ENCODE measurements around the gene LPAR3.

The LPAR3 gene

DNA sequence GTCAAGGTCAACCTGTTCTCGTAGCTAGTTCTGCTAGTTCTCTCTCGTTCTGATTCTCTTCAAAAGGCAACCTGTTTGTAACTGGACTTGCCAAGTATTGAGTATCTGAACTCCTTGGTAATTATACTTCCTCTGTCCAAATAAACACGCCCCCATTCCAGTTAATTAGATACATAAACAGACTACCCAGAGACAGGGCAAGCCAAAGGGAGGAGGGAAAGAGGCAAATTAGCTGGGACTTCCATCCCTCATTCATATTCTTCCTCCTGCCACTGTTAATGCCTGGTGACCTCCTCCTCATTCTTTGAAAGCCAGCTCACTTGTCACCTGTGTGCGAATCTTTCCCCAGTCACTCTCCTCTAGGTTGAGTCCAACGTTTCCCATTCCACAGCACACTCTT is 62.9 kb downstream of the LPAR3 start:
- Histone ChIP-seq H3K18ac (ENCODE audit: low read length) (no peak overlapping the region), H3K36me3 (ENCODE audit: control insufficient read depth in 1 of 2, insufficient read depth in 2 of 2, low read length in 2 of 2) (no peaks in the 10 kb centered on the region), H3K4me1 (ENCODE audit: control insufficient read depth in 1 of 2, insufficient read depth in 2 of 2, low read length in 2 of 2) (no peaks in the 10 kb centered on the region), H3K79me1 (ENCODE audit: low read length) (no peaks in the 10 kb centered on the region), H2BK120ac (ENCODE audit: insufficient read depth, low read length, poor library complexity) (no peak overlapping the region), H2AK5ac (ENCODE audit: low read length) (no peak overlapping the region), H3K4ac (ENCODE audit: low read depth, low read length) (no peak overlapping the region), H3K27ac (ENCODE audit: low read depth, low read length) (no peak overlapping the region), H3K9ac (ENCODE audit: low read length) (no peak overlapping the region), H3K27me3 (ENCODE audit: insufficient read depth, low read length) (no peaks in the 10 kb centered on the region), H2BK5ac (ENCODE audit: low read depth, low read length, poor library complexity) (no peak overlapping the region), H4K12ac (ENCODE audit: low read depth, low read length) (no peak overlapping the region), H3K79me2 (ENCODE audit: control insufficient read depth, insufficient read depth, low read length, poor library complexity) (no peaks in the 10 kb centered on the region), H3K9me3 (ENCODE audit: insufficient read depth, low read depth, low read length) (no peaks in the 10 kb centered on the region), H3K4me3 (ENCODE audit: low read depth, low read length) (no peak overlapping the region), H2AFZ (ENCODE audit: insufficient read depth, low read length, poor library complexity) (no peak overlapping the region), H2BK12ac (ENCODE audit: low read length) (no peak overlapping the region), H3K4me2 (ENCODE audit: low read length) (no peak overlapping the region), H4K8ac (ENCODE audit: low read depth, low read length) (no peak overlapping the region), H3K14ac (ENCODE audit: low read length) (no peak overlapping the region), H4K91ac (ENCODE audit: low read depth, low read length) (no peak overlapping the region), H3K23ac (ENCODE audit: low read length) (no peak overlapping the region)
- no peak for DNase-seq
- WGBS (ENCODE audit: extremely low coverage, insufficient coverage, insufficient read length) = no CpG with 5 or more reads among the region's 5 CpGs

DNA sequence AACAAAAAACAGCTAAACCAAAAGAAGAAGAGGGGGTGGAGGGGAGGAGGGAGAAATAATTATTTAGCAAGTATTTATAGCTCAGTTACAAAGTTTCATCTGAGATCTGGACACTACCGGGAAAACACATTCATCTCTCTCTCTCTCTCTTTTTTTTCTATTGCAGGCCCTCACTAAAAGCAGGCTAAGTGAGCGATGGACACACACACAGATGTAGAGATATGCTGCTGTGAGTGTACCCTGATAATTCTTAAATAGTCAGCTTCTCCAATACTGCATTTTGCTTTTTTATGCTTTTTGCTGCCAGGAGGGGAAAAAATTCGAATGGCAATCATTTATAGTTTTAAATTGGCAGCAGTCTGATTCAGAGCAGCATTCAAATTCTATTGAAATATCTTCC is 65.0 kb downstream of the LPAR3 start:
- Histone ChIP-seq H3K18ac (ENCODE audit: low read length) (no peak overlapping the region), H3K4me2 (ENCODE audit: low read length) (no peak overlapping the region), H3K27me3 (ENCODE audit: insufficient read depth, low read length) (no peaks in the 10 kb centered on the region), H3K36me3 (ENCODE audit: control insufficient read depth in 1 of 2, insufficient read depth in 2 of 2, low read length in 2 of 2) (no peaks in the 10 kb centered on the region), H3K23ac (ENCODE audit: low read length) (no peak overlapping the region), H2AK5ac (ENCODE audit: low read length) (no peak overlapping the region), H2BK12ac (ENCODE audit: low read length) (no peak overlapping the region), H3K14ac (ENCODE audit: low read length) (no peak overlapping the region), H3K4me1 (ENCODE audit: control insufficient read depth in 1 of 2, insufficient read depth in 2 of 2, low read length in 2 of 2) (no peaks in the 10 kb centered on the region), H4K91ac (ENCODE audit: low read depth, low read length) (no peak overlapping the region), H3K9ac (ENCODE audit: low read length) (no peak overlapping the region), H3K79me2 (ENCODE audit: control insufficient read depth, insufficient read depth, low read length, poor library complexity) (no peaks in the 10 kb centered on the region), H2BK120ac (ENCODE audit: insufficient read depth, low read length, poor library complexity) (no peak overlapping the region), H2AFZ (ENCODE audit: insufficient read depth, low read length, poor library complexity) (no peak overlapping the region), H2BK5ac (ENCODE audit: low read depth, low read length, poor library complexity) (no peak overlapping the region), H4K8ac (ENCODE audit: low read depth, low read length) (no peak overlapping the region), H3K9me3 (ENCODE audit: insufficient read depth, low read depth, low read length) (no peaks in the 10 kb centered on the region), H4K12ac (ENCODE audit: low read depth, low read length) (no peak overlapping the region), H3K27ac (ENCODE audit: low read depth, low read length) (no peak overlapping the region), H3K4me3 (ENCODE audit: low read depth, low read length) (no peak overlapping the region), H3K4ac (ENCODE audit: low read depth, low read length) (no peak overlapping the region), H3K79me1 (ENCODE audit: low read length) (no peaks in the 10 kb centered on the region)
- no CpG with 5 or more reads among the region's 3 CpGs for WGBS (ENCODE audit: extremely low coverage, insufficient coverage, insufficient read length)
- no peak for DNase-seq

DNA sequence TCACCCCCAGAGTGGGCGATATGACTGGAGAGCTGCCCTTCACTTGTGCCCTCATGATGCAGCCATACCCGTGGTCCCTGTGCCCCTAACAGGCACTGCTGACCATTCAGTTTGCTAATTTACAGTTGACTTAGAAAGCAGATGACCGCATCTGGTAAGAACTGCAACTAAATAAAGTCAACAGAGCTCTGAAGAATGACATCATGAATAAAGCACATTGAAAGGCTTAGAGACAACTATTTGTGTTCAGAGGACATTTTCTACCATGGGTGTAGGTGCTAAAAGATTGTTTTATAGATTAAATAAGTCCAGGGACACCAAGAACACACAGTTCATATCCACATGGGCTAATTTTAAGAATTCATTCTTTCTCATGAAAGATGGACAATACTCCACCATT is 65.5 kb downstream of the LPAR3 start:
- H3K4ac ChIP-seq (ENCODE audit: low read depth, low read length) = no peak overlapping the region
- H3K4me1 ChIP-seq (ENCODE audit: control insufficient read depth in 1 of 2, insufficient read depth in 2 of 2, low read length in 2 of 2) = no peaks in the 10 kb centered on the region
- no peak overlapping the region for H2BK5ac ChIP-seq (ENCODE audit: low read depth, low read length, poor library complexity)
- no peak overlapping the region for H4K91ac ChIP-seq (ENCODE audit: low read depth, low read length)
- no peak overlapping the region for H3K9ac ChIP-seq (ENCODE audit: low read length)
- no peak overlapping the region for H2BK12ac ChIP-seq (ENCODE audit: low read length)
- no peaks in the 10 kb centered on the region for H3K9me3 ChIP-seq (ENCODE audit: insufficient read depth, low read depth, low read length)
- H3K14ac ChIP-seq (ENCODE audit: low read length) = no peak overlapping the region
- H3K18ac ChIP-seq (ENCODE audit: low read length) = no peak overlapping the region
- H3K27ac ChIP-seq (ENCODE audit: low read depth, low read length) = no peak overlapping the region
- no peak overlapping the region for H3K23ac ChIP-seq (ENCODE audit: low read length)
- H3K4me2 ChIP-seq (ENCODE audit: low read length) = no peak overlapping the region
- WGBS (ENCODE audit: extremely low coverage, insufficient coverage, insufficient read length) = no CpG with 5 or more reads among the region's 3 CpGs
- no peak for DNase-seq
- no peaks in the 10 kb centered on the region for H3K79me1 ChIP-seq (ENCODE audit: low read length)
- no peak overlapping the region for H2BK120ac ChIP-seq (ENCODE audit: insufficient read depth, low read length, poor library complexity)
- no peaks in the 10 kb centered on the region for H3K36me3 ChIP-seq (ENCODE audit: control insufficient read depth in 1 of 2, insufficient read depth in 2 of 2, low read length in 2 of 2)
- H3K4me3 ChIP-seq (ENCODE audit: low read depth, low read length) = no peak overlapping the region
- no peaks in the 10 kb centered on the region for H3K27me3 ChIP-seq (ENCODE audit: insufficient read depth, low read length)
- H4K12ac ChIP-seq (ENCODE audit: low read depth, low read length) = no peak overlapping the region
- H3K79me2 ChIP-seq (ENCODE audit: control insufficient read depth, insufficient read depth, low read length, poor library complexity) = no peaks in the 10 kb centered on the region
- H4K8ac ChIP-seq (ENCODE audit: low read depth, low read length) = no peak overlapping the region
- no peak overlapping the region for H2AK5ac ChIP-seq (ENCODE audit: low read length)
- H2AFZ ChIP-seq (ENCODE audit: insufficient read depth, low read length, poor library complexity) = no peak overlapping the region

DNA sequence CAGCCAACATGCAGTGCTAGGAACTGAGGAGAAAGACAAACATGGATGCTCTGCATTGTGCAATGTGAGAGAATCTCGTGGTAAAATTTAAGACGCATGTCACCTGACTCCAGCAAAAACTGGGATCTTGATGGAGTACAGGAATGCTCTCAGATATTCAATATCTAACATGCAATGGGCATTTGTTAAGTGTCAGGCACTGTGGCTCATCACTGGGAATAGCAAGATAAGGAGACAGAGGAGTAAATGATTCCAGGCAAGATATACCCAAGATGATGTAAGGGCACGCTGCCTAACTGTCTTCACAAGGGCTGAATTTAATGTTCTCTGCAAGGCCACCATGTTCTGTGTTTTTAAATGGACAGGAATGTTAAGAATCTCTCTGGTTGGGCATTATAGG is 67.8 kb downstream of the LPAR3 start:
- Histone ChIP-seq H4K8ac (ENCODE audit: low read depth, low read length) (no peak overlapping the region), H3K79me1 (ENCODE audit: low read length) (no peaks in the 10 kb centered on the region), H2BK12ac (ENCODE audit: low read length) (no peak overlapping the region), H3K27me3 (ENCODE audit: insufficient read depth, low read length) (no peaks in the 10 kb centered on the region), H4K12ac (ENCODE audit: low read depth, low read length) (no peak overlapping the region), H3K18ac (ENCODE audit: low read length) (no peak overlapping the region), H3K36me3 (ENCODE audit: control insufficient read depth in 1 of 2, insufficient read depth in 2 of 2, low read length in 2 of 2) (no peaks in the 10 kb centered on the region), H3K9ac (ENCODE audit: low read length) (no peak overlapping the region), H3K4me3 (ENCODE audit: low read depth, low read length) (no peak overlapping the region), H3K27ac (ENCODE audit: low read depth, low read length) (no peak overlapping the region), H2AK5ac (ENCODE audit: low read length) (no peak overlapping the region), H3K14ac (ENCODE audit: low read length) (no peak overlapping the region), H3K23ac (ENCODE audit: low read length) (no peak overlapping the region), H2BK120ac (ENCODE audit: insufficient read depth, low read length, poor library complexity) (no peak overlapping the region), H3K9me3 (ENCODE audit: insufficient read depth, low read depth, low read length) (no peaks in the 10 kb centered on the region), H2AFZ (ENCODE audit: insufficient read depth, low read length, poor library complexity) (no peak overlapping the region), H3K4me1 (ENCODE audit: control insufficient read depth in 1 of 2, insufficient read depth in 2 of 2, low read length in 2 of 2) (no peaks in the 10 kb centered on the region), H2BK5ac (ENCODE audit: low read depth, low read length, poor library complexity) (no peak overlapping the region), H4K91ac (ENCODE audit: low read depth, low read length) (no peak overlapping the region), H3K4ac (ENCODE audit: low read depth, low read length) (no peak overlapping the region), H3K4me2 (ENCODE audit: low read length) (no peak overlapping the region), H3K79me2 (ENCODE audit: control insufficient read depth, insufficient read depth, low read length, poor library complexity) (no peaks in the 10 kb centered on the region)
- WGBS (ENCODE audit: extremely low coverage, insufficient coverage, insufficient read length) = no CpG with 5 or more reads among the region's 3 CpGs
- DNase-seq = peak in 1 of 2 donors; percentile 53
